HG02870 (cell line): ENCODE measurements around the gene PDE12.

Source experiments
- ATAC-seq: cut with Tn5 transposase; IDR thresholded peaks from one replicate; pipeline ENCODE4 v1.9.1; 2021; ENCODE audit warnings: mild to moderate bottlenecking, moderate library complexity; ENCODE audit not compliant: unreplicated experiment

Gene PDE12, protein sequence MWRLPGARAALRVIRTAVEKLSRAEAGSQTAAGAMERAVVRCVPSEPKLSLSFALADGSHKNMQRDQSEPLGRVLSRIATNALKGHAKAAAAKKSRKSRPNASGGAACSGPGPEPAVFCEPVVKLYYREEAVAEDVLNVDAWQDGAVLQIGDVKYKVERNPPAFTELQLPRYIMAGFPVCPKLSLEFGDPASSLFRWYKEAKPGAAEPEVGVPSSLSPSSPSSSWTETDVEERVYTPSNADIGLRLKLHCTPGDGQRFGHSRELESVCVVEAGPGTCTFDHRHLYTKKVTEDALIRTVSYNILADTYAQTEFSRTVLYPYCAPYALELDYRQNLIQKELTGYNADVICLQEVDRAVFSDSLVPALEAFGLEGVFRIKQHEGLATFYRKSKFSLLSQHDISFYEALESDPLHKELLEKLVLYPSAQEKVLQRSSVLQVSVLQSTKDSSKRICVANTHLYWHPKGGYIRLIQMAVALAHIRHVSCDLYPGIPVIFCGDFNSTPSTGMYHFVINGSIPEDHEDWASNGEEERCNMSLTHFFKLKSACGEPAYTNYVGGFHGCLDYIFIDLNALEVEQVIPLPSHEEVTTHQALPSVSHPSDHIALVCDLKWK

DNA sequence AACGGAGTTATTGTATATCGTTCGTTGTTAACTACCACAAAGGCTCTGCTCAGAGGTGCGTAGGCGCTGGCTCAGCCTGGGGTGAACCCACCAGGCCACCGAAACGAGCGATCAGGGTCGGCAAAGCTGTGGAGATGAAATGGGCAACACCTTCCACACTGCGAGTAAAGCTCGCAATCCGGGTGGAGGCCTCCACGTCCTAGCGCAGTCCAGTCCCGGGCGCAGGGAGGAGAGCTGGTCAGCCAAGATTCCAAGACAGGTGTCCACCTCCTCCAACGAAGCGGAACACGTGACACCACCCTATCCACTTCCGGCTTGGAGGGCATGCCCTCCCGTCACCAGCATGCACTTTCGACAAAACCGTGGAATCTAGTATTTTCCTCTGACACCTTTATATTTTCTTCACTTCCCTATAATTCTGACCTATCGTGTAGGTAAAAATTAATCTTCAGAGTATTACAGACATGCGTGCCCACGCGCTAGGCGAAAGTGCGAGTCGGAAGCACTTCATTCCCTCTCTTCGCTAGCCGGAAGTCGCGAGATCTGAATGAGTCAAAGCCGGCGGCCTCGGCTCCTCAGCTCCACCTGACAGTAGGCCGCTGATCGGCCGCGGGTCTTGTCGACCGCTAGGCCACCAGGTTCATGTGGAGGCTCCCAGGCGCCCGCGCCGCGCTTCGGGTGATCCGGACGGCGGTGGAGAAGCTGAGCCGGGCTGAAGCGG, at the start of gene PDE12:
Gene PDE12 (plus strand): TSS at position 537 of the 721 bp plus-strand sequence. CDS start 106 bp downstream, at position 643.
- peak; percentile 76 for ATAC-seq

GRCh38 chr3:57512166-57512565, 43.9 kb upstream of the PDE12 start:
- ATAC-seq, result no peak

- ATAC-seq, result no peak
Observed at GRCh38 chr3:57518276-57518915, 37.7 kb upstream of the PDE12 start.

GRCh38 chr3:57530071-57530608, 25.9 kb upstream of the PDE12 start:
- no peak for ATAC-seq

GRCh38 chr3:57538465-57538864, 17.6 kb upstream of the PDE12 start:
- ATAC-seq, result no peak

GRCh38 chr3:57544181-57545125, 11.6 kb upstream of the PDE12 start, which contains the start of gene DNAH12:
Gene DNAH12, minus strand, starts transcription at chr3:57544344. Its CDS starts 1,474 bp downstream, at chr3:57542870.
- ATAC-seq, result no peak

- ATAC-seq, result no peak
Observed at GRCh38 chr3:57545636-57546268, 10.3 kb upstream of the PDE12 start.

DNA sequence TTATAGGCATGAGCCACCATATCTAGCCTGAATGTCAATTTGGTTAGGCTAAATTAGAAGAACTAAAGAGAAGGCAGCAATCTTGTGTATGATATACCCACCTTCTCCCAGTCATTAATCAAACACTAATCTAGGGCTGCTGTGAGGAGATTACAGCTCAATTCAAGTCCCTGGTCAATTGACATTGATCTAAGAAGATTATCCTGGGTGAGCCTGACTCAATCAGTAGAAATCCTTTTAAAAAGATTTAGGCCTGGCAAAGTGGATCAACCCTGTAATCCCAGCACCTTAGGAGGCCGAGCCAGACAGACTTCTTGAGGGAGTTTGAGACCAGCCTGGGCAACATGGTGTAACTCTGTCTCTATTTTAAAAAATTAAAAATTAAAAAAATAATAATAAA, 9.5 kb upstream of the PDE12 start:
- no peak for ATAC-seq

- no peak for ATAC-seq
Observed at GRCh38 chr3:57555306-57555705, 768 bp upstream of the PDE12 start.

DNA sequence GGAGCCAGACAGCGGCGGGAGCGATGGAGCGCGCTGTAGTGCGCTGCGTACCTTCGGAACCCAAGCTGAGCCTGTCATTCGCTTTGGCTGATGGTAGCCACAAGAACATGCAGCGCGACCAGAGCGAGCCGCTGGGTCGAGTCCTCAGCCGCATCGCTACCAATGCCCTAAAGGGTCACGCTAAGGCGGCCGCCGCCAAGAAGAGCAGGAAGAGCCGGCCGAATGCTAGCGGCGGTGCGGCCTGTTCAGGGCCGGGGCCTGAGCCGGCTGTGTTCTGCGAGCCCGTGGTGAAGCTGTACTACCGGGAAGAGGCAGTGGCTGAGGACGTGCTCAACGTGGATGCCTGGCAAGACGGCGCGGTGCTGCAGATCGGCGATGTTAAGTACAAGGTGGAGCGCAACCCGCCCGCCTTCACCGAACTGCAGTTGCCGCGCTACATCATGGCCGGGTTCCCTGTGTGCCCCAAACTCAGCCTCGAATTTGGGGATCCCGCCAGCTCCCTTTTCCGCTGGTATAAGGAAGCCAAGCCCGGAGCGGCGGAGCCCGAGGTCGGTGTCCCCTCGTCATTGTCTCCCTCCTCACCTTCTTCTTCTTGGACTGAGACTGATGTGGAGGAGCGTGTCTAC, 498 bp downstream of the PDE12 start:
- peak; percentile 29 for ATAC-seq

- no peak for ATAC-seq
Observed at GRCh38 chr3:57557085-57557537, 1.0 kb downstream of the PDE12 start.

GRCh38 chr3:57559526-57559925, 3.5 kb downstream of the PDE12 start:
- no peak for ATAC-seq

DNA sequence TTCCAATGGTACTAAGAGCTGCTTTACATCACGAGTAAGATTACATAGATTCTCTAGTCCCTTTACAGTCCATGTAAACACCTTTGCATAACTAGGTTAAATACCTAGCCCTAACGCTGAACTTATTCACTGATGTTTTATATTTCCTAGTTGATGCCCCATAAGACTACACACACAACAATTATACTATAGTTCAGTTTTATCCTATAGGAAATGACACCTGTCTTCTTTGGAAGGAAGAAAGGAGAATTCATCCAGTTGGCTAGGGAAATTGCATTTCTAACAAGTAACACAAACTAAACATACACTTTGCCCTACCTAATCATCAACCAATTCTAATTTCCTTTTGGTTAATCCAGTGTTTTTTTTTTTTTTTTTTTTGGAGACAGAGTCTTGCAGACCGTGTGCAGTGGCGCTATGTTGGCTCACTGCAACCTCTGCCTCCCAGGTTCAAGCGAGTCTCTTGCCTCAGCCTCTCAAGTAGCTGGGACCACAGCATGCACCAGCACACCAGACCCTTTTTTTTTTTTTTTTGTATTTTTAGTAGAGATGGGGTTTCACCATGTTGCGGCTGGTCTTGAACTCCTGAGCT, 13.9 kb downstream of the PDE12 start:
- ATAC-seq, result no peak

DNA sequence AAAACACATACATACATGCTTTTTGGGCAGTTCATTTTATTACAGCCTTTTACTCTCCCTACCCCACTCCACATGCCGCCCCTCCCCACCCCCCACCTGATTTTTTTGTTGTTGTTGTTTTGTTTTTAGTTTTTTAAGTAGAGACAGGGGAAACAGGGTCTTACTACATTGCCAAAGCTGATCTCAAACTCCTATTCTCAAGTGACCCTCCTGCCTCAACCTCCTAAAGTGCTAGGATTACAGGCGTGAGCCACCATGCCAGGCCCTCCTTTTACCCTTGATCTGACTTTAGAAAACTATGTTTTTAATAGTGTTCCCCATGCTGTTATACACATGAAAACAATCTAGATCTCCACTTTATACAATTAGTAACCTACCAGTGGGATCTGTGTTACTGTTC, 14.8 kb downstream of the PDE12 start:
- no peak for ATAC-seq

DNA sequence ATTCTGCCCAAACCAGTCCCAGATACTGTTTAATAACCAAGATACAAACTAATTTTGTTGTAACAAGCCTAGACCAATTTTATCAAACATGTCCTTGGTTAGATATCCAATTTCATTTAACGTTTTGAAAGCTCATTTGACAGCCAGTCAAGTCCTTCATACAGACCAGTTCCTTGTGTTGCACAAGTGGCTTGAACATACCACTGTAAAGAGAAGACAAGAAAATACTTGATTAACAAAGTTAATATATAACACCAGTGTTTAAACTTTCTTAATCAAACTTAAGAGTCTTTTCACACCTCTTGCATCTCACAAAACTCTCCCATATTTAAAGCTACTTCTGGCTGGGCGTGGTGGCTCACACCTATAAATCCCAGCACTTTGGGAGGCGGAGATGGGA, 16.0 kb downstream of the PDE12 start:
- ATAC-seq, result no peak

- no peak for ATAC-seq
Observed at GRCh38 chr3:57575966-57576626, 20.0 kb downstream of the PDE12 start.

- ATAC-seq, result no peak
Observed at GRCh38 chr3:57577801-57578200, 21.7 kb downstream of the PDE12 start.
